HG02938 (cell line): ENCODE measurements around the gene RPS6KL1.

Experiments
- ATAC-seq: cut with Tn5 transposase; IDR thresholded peaks from one replicate; pipeline ENCODE4 v1.9.1; 2021; ENCODE audit warnings: mild to moderate bottlenecking, moderate library complexity; ENCODE audit not compliant: unreplicated experiment

The RPS6KL1 gene

GRCh38 chr14:74952180-74952665 is 29.2 kb upstream of the RPS6KL1 start:
- no peak for ATAC-seq

- ATAC-seq, result no peak
Observed at GRCh38 chr14:74951443-74952179, 28.6 kb upstream of the RPS6KL1 start.

- no peak for ATAC-seq
Observed at GRCh38 chr14:74950795-74951442, 27.9 kb upstream of the RPS6KL1 start.

- ATAC-seq, result no peak
Observed at GRCh38 chr14:74949859-74950573, 27.0 kb upstream of the RPS6KL1 start.

- no peak for ATAC-seq
Observed at GRCh38 chr14:74949191-74949601, 26.1 kb upstream of the RPS6KL1 start.

- ATAC-seq, result no peak
Observed at GRCh38 chr14:74948228-74949175, 25.4 kb upstream of the RPS6KL1 start.

- no peak for ATAC-seq
Observed at GRCh38 chr14:74947353-74948227, 24.5 kb upstream of the RPS6KL1 start.

- ATAC-seq, result no peak
Observed at GRCh38 chr14:74946659-74947281, 23.7 kb upstream of the RPS6KL1 start.

- ATAC-seq, result no peak
Observed at GRCh38 chr14:74945852-74946658, 23.0 kb upstream of the RPS6KL1 start.

GRCh38 chr14:74945261-74945851 is 22.3 kb upstream of the RPS6KL1 start:
- ATAC-seq, result no peak

GRCh38 chr14:74942608-74943007 is 19.5 kb upstream of the RPS6KL1 start:
- no peak for ATAC-seq

GRCh38 chr14:74942181-74942580 is 19.1 kb upstream of the RPS6KL1 start:
- ATAC-seq, result no peak

GRCh38 chr14:74941676-74942097 is 18.6 kb upstream of the RPS6KL1 start:
- no peak for ATAC-seq

GRCh38 chr14:74940956-74941565 is 18.0 kb upstream of the RPS6KL1 start:
- no peak for ATAC-seq

GRCh38 chr14:74938531-74939495 is 15.8 kb upstream of the RPS6KL1 start:
- ATAC-seq, result no peak

- no peak for ATAC-seq
Observed at GRCh38 chr14:74937171-74937570, 14.1 kb upstream of the RPS6KL1 start.
